Mucosa of stomach (tissue), 1 donor: ENCODE measurements around the gene UTP18.
A peak's percentile ranks its signal among the peaks of the same experiment; 100 is the strongest.

Source experiments
- H3K27me3 ChIP-seq: one replicate; pipeline ENCODE4 v1.7.0; 2013; ENCODE audit warnings: mild to moderate bottlenecking, low read length; ENCODE audit not compliant: control insufficient read depth, insufficient read depth
- H3K36me3 ChIP-seq: one replicate; pipeline ENCODE4 v1.7.0; 2013; ENCODE audit warnings: low read length; ENCODE audit not compliant: control insufficient read depth, insufficient read depth
- H3K4me1 ChIP-seq: one replicate; pipeline ENCODE4 v1.7.0; 2013; ENCODE audit warnings: mild to moderate bottlenecking, low read length; ENCODE audit not compliant: control insufficient read depth, insufficient read depth
- H3K4me3 ChIP-seq: one replicate; pipeline ENCODE4 v1.7.0; 2013; ENCODE audit warnings: low read length
- H3K9ac ChIP-seq: one replicate; pipeline ENCODE4 v1.7.0; 2013; ENCODE audit warnings: mild to moderate bottlenecking, low read length, moderate library complexity
- H3K9me3 ChIP-seq: one replicate; pipeline ENCODE4 v1.7.0; 2013; ENCODE audit warnings: mild to moderate bottlenecking, low read length, moderate library complexity; ENCODE audit not compliant: control insufficient read depth
- donor health status: Pancreatic carcinoma.

UTP18 gene

DNA sequence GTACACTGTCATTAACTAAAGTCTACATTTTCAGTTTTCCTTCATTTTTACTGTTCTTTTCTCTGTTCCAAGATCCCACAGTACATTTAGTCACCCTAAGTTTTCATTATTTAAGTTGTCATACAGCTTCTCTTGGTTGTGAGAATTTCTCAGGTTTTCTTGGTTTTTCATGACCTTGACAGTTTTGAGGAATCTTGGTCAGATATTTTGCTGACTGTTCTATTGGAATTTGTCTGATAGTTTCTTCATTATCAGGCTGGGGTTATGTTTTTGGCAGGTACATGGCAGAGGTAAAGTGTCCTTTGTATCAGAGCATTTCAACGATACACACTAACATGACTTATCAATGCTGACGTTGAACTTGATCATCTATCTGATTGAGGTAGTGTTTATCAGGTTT is 20.1 kb upstream of the UTP18 start:
- H3K4me1 ChIP-seq, result peaks cover 8% of the 10 kb centered on the region
- no peaks in the 10 kb centered on the region for H3K36me3 ChIP-seq
- H3K9me3 ChIP-seq, result no peaks in the 10 kb centered on the region
- H3K4me3 ChIP-seq, result no peak overlapping the region
- no peaks in the 10 kb centered on the region for H3K27me3 ChIP-seq
- H3K9ac ChIP-seq, result no peak overlapping the region

GRCh38 chr17:51244041-51244440 is 16.3 kb upstream of the UTP18 start:
- H3K27me3 ChIP-seq, result no peaks in the 10 kb centered on the region
- H3K36me3 ChIP-seq, result no peaks in the 10 kb centered on the region
- H3K4me3 ChIP-seq, result no peak overlapping the region
- H3K9me3 ChIP-seq, result no peaks in the 10 kb centered on the region
- H3K4me1 ChIP-seq, result no peaks in the 10 kb centered on the region
- no peak overlapping the region for H3K9ac ChIP-seq

DNA sequence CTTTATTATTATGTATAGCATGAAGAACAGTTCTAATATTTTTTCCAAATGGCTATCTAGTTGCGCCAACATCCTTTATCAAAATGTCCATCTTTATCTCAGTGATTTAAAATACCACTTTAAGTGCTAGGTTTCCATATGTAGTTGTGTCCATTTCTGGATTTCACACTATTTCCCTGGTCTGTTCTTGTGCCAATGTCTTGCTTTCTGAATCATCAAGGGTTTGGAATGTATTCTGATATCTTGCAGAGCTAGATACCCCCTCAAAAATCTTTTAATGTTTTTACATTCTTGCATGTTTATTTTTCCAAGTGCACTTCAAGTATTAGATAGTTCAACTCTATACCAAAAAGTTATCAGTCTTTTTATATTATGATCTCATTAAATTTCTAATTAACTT is 14.8 kb upstream of the UTP18 start:
- Histone ChIP-seq H3K9ac (no peak overlapping the region), H3K9me3 (no peaks in the 10 kb centered on the region), H3K27me3 (no peaks in the 10 kb centered on the region), H3K36me3 (no peaks in the 10 kb centered on the region), H3K4me1 (no peaks in the 10 kb centered on the region), H3K4me3 (no peak overlapping the region)

- Histone ChIP-seq H3K36me3 (no peaks in the 10 kb centered on the region), H3K9me3 (no peaks in the 10 kb centered on the region), H3K27me3 (no peaks in the 10 kb centered on the region), H3K9ac (no peak overlapping the region), H3K4me3 (no peak overlapping the region), H3K4me1 (no peaks in the 10 kb centered on the region)
Measured at GRCh38 chr17:51250314-51250840, 10.0 kb upstream of the UTP18 start.

DNA sequence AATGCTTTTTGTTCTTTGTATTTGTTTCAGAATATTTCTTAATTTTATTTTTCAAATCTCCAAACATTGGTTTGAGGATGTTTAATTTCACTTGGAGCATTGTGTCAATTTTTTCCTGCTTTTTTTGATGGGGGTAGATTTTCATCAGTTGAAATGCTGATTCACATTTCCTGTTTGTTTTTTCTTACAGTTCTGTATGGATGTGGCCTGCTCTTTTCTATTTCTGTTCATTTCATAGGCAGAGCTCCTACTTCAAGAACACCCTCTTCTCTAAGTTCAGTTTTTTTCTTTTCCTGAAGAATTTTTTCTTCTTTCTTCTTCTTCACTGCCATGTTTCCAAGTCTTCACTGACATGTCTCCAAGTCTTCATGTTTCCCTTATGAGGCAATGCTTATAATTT is 9.3 kb upstream of the UTP18 start:
- Histone ChIP-seq H3K27me3 (no peaks in the 10 kb centered on the region), H3K4me1 (peaks cover 5% of the 10 kb centered on the region), H3K4me3 (no peak overlapping the region), H3K9me3 (no peaks in the 10 kb centered on the region), H3K36me3 (no peaks in the 10 kb centered on the region), H3K9ac (no peak overlapping the region)

DNA sequence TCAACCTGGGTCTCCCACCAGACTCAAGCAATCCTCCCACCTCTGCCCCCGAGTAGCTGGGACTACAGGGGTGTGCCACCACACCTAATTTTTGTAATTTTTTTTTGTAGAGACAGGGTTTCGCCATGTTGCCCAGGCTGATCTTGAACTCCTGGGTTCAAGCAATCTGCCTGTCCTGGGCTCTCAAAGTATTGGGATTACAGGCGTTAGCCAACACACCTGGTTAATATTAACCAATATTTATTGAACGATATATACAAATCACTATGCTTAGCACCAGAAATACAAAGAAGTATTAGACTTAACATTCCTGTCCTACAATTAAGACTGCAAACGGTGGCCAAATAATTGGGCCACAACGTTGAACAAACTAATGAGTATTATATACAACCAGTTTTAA is 4.7 kb upstream of the UTP18 start:
- no peak overlapping the region for H3K9ac ChIP-seq
- no peaks in the 10 kb centered on the region for H3K27me3 ChIP-seq
- peaks cover 29% of the 10 kb centered on the region for H3K4me1 ChIP-seq
- no peak overlapping the region for H3K4me3 ChIP-seq
- no peaks in the 10 kb centered on the region for H3K36me3 ChIP-seq
- no peaks in the 10 kb centered on the region for H3K9me3 ChIP-seq

- Histone ChIP-seq H3K36me3 (no peaks in the 10 kb centered on the region), H3K4me1 (peaks cover 29% of the 10 kb centered on the region), H3K27me3 (no peaks in the 10 kb centered on the region), H3K9me3 (no peaks in the 10 kb centered on the region), H3K9ac (no peak overlapping the region), H3K4me3 (no peak overlapping the region)
Measured at GRCh38 chr17:51256101-51256500, 4.2 kb upstream of the UTP18 start.

DNA sequence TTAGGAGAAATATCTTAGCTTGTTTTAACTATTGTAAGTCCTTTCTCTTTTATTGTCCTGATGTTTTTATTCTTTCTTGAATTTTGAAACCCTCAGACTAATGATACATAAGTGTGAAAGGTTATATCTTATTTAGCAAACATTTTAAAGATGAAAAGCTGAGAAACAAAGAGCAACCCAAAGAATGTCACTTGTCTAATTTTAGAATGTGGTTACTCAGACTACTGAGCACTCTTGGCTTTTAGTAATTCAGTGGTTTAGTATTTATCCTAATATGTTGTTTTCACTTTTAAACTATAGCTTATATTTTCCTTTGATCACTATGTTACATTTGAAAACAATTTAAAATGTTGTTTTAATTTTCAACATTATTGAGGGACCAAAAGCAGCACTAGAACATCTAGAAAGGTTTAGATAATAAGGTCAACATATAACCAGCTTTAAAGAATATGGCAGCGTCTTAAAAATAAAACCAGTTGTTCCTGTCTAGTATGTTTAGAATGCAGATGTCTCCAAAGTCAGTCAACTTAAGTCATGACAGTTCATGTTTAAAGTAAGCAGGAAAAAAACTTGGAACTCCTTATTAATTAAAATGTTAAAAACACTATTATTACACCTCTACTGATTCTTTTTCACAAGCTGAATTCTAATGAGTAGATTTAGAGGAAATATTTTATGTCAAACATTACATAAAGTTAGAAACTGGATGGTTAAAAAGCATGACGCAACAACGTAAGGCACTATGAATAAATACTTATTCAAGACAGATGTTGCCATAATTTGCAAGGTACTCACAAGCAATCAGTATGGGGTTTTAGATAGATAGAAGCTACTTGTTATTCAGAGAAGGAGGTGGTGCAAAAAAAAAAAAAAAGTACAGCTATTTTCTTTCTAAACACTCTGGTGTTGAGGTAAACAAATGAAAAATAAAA is 2.9 kb upstream of the UTP18 start:
- H3K4me3 ChIP-seq, result no peak overlapping the region
- no peaks in the 10 kb centered on the region for H3K27me3 ChIP-seq
- H3K4me1 ChIP-seq, result peaks cover 37% of the 10 kb centered on the region
- no peak overlapping the region for H3K9ac ChIP-seq
- H3K9me3 ChIP-seq, result no peaks in the 10 kb centered on the region
- no peaks in the 10 kb centered on the region for H3K36me3 ChIP-seq

GRCh38 chr17:51258756-51259563 is 1.4 kb upstream of the UTP18 start:
- Histone ChIP-seq H3K4me3 (peak overlapping the region; percentile 75), H3K27me3 (no peaks in the 10 kb centered on the region), H3K9me3 (no peaks in the 10 kb centered on the region), H3K4me1 (peaks cover 37% of the 10 kb centered on the region), H3K9ac (peak overlapping the region; percentile 95), H3K36me3 (no peaks in the 10 kb centered on the region)

DNA sequence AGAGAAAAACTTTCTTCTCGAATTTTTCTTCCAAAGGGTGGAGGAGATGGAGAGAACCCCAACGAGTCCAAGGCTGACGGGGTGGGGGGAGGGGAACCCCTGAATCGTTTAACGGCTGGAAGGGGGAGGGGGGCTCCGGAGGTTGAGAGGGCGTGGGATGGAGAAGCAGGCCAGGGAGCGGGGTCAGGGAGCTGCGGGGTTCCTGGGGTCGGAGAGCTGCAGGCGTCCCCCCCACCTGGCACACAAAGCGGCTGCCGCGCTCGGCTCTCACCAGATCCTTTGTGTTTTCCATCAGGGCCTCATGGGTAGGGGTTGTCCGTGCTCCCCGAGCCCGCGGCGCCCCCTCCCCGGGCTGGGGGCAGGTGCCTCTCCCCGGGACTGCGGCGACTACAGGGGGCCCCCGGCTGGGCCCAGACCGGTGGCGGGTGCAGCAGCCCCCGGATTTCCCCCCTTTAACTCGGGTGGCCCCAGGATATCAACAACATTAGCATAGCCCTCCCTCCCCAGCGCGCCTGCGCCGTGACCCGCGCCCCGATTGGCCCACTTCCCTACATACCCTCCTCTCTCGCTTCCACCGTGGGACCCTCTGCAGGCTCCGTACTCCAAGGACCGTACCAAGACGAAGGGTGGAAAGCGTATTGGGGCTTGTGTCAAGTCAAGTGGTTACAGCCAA is 646 bp upstream of the UTP18 start, which contains the start of gene MBTD1:
TSS of gene MBTD1 (minus strand) at position 486 of the 673 bp plus-strand sequence. CDS start 34,888 bp downstream, outside the sequence.
- Histone ChIP-seq H3K9me3 (no peaks in the 10 kb centered on the region), H3K4me3 (peak within 1 kb of the TSS; percentile 75), H3K27me3 (no peaks in the 10 kb centered on the region), H3K9ac (peak within 1 kb of the TSS; percentile 95), H3K36me3 (no peaks in the 10 kb centered on the region), H3K4me1 (peaks cover 37% of the 10 kb centered on the region)

GRCh38 chr17:51261024-51261963 is 948 bp downstream of the UTP18 start:
- Histone ChIP-seq H3K4me1 (peaks cover 29% of the 10 kb centered on the region), H3K9ac (peak overlapping the region; percentile 95), H3K27me3 (no peaks in the 10 kb centered on the region), H3K4me3 (peak overlapping the region; percentile 75), H3K9me3 (no peaks in the 10 kb centered on the region), H3K36me3 (no peaks in the 10 kb centered on the region)
